Caco-2 (cell line): ENCODE measurements around the gene NOS1AP. TPM values are rescaled to one million over a fixed set of nuclear protein-coding genes. Genes with fewer than 3 reads are reported as not detected.
A peak's percentile ranks its signal among the peaks of the same experiment; 100 is the strongest.
"Not testable (repeated sequence)": the region's sequence is repeated elsewhere in the genome, so short reads cannot be mapped to it uniquely, and the experiment has no call there.

Source experiments
- BruUV-seq: library from RNA; stranded (reverse); fragments of 400-500 nt; replicated peaks from 2 replicates; lab custom pipeline; 2021; lab: Mats Ljungman, UMichigan
- CTCF ChIA-PET: fragments of 300-600 bp; sonication (Branson Sonifier 250); formaldehyde crosslinking; loops from one replicate; lab custom pipeline; 2022; ENCODE audit warnings: antibody characterized with exemption; lab: Charles Lee
- POLR2A ChIA-PET: fragments of 300-600 bp; sonication (Branson Sonifier 250); formaldehyde crosslinking; loops from one replicate; lab custom pipeline; 2022; ENCODE audit warnings: antibody characterized with exemption; lab: Charles Lee
- DNase-seq, 2 experiments: peaks; one replicate each; pipeline versions ENCODE4 v3.0.0 to v3.0.0-alpha.2; 2020 to 2022
- H3K27me3 ChIP-seq: replicated peaks from 2 replicates; pipeline ENCODE4 v1.6.0; 2011; ENCODE audit warnings: low read length; ENCODE audit not compliant: control insufficient read depth, insufficient read depth
- H3K36me3 ChIP-seq: 2 replicates; pipeline ENCODE4 v1.5.1; 2011; ENCODE audit warnings: low read length; ENCODE audit not compliant: control insufficient read depth, insufficient read depth
- H3K4me1 ChIP-seq: fragments of 250-450 bp; sonication (Bioruptor Pico); 2 replicates; pipeline ENCODE4 v1.5.1; 2020; ENCODE audit warnings: mild to moderate bottlenecking
- H3K4me3 ChIP-seq: 2 replicates; pipeline ENCODE4 v1.5.1; 2011; ENCODE audit warnings: low read depth, mild to moderate bottlenecking, control low read depth, low read length
- H3K9me3 ChIP-seq: fragments of 250-450 bp; sonication (Bioruptor Pico); 2 replicates; pipeline ENCODE4 v1.5.1; 2020; ENCODE audit warnings: mild to moderate bottlenecking, moderate library complexity
- H3K27ac Mint-ChIP-seq: one replicate; pipeline ENCODE4 v1.8.0; 2022; ENCODE audit warnings: mixed read lengths; ENCODE audit not compliant: unreplicated experiment
- H3K27me3 Mint-ChIP-seq: one replicate; pipeline ENCODE4 v1.8.0; 2022; ENCODE audit warnings: mixed read lengths; ENCODE audit not compliant: insufficient read depth, unreplicated experiment
- H3K36me3 Mint-ChIP-seq: one replicate; pipeline ENCODE4 v1.8.0; 2022; ENCODE audit warnings: mild to moderate bottlenecking, mixed read lengths; ENCODE audit not compliant: insufficient read depth, unreplicated experiment
- H3K4me1 Mint-ChIP-seq: one replicate; pipeline ENCODE4 v1.8.0; 2022; ENCODE audit warnings: low read depth, mixed read lengths; ENCODE audit not compliant: unreplicated experiment
- H3K4me3 Mint-ChIP-seq: one replicate; pipeline ENCODE4 v1.8.0; 2022; ENCODE audit warnings: mild to moderate bottlenecking, moderate library complexity, mixed read lengths; ENCODE audit not compliant: unreplicated experiment
- H3K9me3 Mint-ChIP-seq: one replicate; pipeline ENCODE4 v1.8.0; 2022; ENCODE audit warnings: mixed read lengths; ENCODE audit not compliant: unreplicated experiment
- intact Hi-C: fragments of 100-400 bp; cut with micrococcal nuclease; formaldehyde crosslinking; loops from one replicate; pipeline ENCODE4 v1.10.0; 2022; ENCODE audit not compliant: unreplicated experiment
- microRNA-seq: library from miRNA; unstranded; fragments of <30 nt; microRNA quantifications from one replicate; pipeline ENCODE4 v1.2.0, GENCODE V29; 2022
- total RNA-seq: library from RNA; stranded (reverse); gene quantifications from 2 replicates; pipeline ENCODE4 v1.2.3, GENCODE V29; 2022
- TF ChIP-seq, protein P1 (sequence below), 2 experiments: fragments of 200-600 bp in 1 of 2; IDR thresholded peaks; 1 replicate in 1 of 2; 2 replicates in 1 of 2; pipeline versions ENCODE4 v1.5.1 to v1.8.0; 2011 to 2022; ENCODE audit warnings: antibody characterized with exemption in 1 of 2, control low read depth in 1 of 2, inconsistent platforms in 1 of 2, low read depth in 1 of 2, low read length in 1 of 2, mild to moderate bottlenecking in 1 of 2, moderate library complexity in 1 of 2; ENCODE audit not compliant: insufficient read depth in 1 of 2, severe bottlenecking in 1 of 2, unreplicated experiment in 1 of 2

Gene NOS1AP
- total RNA-seq, 1 experiment from 2014 or later = 5.5 TPM

DNA sequence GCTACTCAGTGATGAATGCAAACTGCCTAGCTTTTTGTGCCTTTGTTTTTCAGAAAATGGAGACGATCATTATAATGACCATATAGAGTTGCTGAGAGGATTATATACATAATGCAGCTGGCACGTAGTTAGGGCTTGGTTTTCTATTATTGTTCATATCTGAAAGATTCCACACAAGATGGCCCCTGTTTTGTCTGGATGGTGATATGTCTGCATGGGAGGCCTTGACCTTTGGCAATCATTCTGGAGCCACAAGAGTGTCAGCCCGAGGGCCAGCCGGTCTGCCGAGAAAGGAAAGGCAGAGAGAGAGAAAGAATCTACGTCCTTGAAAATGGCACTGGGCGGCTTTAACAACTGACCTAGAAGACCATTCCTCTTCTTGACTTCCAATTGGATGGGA, 348.2 kb downstream of the NOS1AP start:
- TF ChIP-seq, protein P1, sequence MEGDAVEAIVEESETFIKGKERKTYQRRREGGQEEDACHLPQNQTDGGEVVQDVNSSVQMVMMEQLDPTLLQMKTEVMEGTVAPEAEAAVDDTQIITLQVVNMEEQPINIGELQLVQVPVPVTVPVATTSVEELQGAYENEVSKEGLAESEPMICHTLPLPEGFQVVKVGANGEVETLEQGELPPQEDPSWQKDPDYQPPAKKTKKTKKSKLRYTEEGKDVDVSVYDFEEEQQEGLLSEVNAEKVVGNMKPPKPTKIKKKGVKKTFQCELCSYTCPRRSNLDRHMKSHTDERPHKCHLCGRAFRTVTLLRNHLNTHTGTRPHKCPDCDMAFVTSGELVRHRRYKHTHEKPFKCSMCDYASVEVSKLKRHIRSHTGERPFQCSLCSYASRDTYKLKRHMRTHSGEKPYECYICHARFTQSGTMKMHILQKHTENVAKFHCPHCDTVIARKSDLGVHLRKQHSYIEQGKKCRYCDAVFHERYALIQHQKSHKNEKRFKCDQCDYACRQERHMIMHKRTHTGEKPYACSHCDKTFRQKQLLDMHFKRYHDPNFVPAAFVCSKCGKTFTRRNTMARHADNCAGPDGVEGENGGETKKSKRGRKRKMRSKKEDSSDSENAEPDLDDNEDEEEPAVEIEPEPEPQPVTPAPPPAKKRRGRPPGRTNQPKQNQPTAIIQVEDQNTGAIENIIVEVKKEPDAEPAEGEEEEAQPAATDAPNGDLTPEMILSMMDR (IDR thresholded peaks at IDR 0.05; ENCODE audit: insufficient read depth in 1 of 2, low read depth in 1 of 2, low read length in 1 of 2, severe bottlenecking in 1 of 2, unreplicated experiment in 1 of 2) = no peak
- CTCF ChIA-PET = no interaction called here
- BruUV-seq = no TSS peak
- intact Hi-C loops = no loop called here
- POLR2A ChIA-PET = no interaction called here
- Mint-ChIP-seq H3K27me3 (peaks cover 3% of the 10 kb centered on the region), H3K9me3 (no peaks in the 10 kb centered on the region), H3K36me3 (no peaks in the 10 kb centered on the region), H3K27ac (no peak overlapping the region), H3K4me1 (no peaks in the 10 kb centered on the region), H3K4me3 (no peak overlapping the region)
- Histone ChIP-seq H3K4me1 (no peaks in the 10 kb centered on the region), H3K27me3 (no peaks in the 10 kb centered on the region), H3K4me3 (no peak overlapping the region), H3K36me3 (no peaks in the 10 kb centered on the region), H3K9me3 (no peaks in the 10 kb centered on the region)
- no peak for DNase-seq

DNA sequence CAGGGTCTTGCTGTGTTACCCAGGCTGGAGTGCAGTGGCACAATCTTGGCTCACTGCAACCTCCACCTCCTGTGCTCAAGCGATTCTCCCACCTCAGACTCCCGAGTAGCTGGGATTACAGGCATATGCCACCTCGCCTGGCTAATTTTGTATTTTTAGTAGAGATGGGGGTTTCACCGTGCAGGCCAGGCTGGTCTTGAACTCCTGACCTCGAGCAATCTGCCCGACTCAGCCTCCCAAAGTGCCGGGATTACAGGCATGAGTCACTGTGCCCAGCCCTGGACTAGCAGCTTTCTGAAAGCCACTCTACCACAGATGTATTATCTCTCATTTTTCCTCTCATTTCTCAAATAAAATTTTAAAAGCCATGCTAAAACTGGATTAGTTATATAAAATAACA, 349.1 kb downstream of the NOS1AP start:
- CTCF ChIA-PET, H3K9me3 ChIP-seq, H3K27me3 ChIP-seq, H3K36me3 ChIP-seq, BruUV-seq, H3K27ac Mint-ChIP-seq, H3K4me1 ChIP-seq, H3K36me3 Mint-ChIP-seq, intact Hi-C loops, H3K4me3 Mint-ChIP-seq, POLR2A ChIA-PET, H3K4me1 Mint-ChIP-seq, H3K4me3 ChIP-seq, H3K9me3 Mint-ChIP-seq, DNase-seq, H3K27me3 Mint-ChIP-seq: not testable (repeated sequence)

DNA sequence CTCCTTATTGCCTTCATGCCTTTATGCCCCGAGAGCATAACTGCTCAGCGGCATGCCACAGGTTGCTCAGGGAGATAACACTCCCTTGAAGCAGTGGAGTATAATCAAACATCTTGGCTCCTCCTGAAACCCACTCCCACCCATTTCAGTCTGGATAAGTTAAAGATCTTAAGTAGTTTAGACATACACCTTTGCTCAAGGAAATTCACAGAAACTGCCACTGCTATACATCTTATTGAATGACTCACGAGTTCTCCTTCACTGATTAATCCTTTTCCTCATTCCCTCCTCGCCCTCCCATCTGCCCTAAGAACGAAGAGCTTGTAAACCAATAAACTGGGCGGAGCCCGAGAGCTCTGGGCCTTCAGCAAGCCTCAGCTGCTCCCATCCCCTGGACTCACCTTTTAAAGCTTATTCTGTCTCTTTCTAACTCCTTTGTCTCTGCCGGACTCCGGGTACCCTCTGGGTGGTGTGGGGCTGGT, 350.0 kb downstream of the NOS1AP start:
- H3K4me3 Mint-ChIP-seq, H3K4me1 Mint-ChIP-seq, intact Hi-C loops, H3K27me3 ChIP-seq, CTCF ChIA-PET, H3K36me3 Mint-ChIP-seq, POLR2A ChIA-PET, H3K9me3 ChIP-seq, H3K36me3 ChIP-seq, H3K9me3 Mint-ChIP-seq, H3K27ac Mint-ChIP-seq, H3K27me3 Mint-ChIP-seq, H3K4me1 ChIP-seq, H3K4me3 ChIP-seq, BruUV-seq: not testable (repeated sequence)
- DNase-seq = peak in 1 of 2 experiments; percentile 5

Small RNAs within 50 kb of the gene (microRNA-seq; reads per million reads assigned to microRNA genes)
- gene MIR4654 = not detected
- gene MIR556 = 14.1 reads per million, percentile 53 among the genes with 10 or more reads in this experiment

Other genes with a start within 250 kb of the NOS1AP start
- 0.43 and 0.56 TPM in 2 replicates for gene OLFML2B, start 45.8 kb upstream of the NOS1AP start, total RNA-seq